OCI-LY7 (cell line): ENCODE measurements around the gene SECISBP2. TPM values are rescaled to one million over a fixed set of nuclear protein-coding genes. Genes with fewer than 3 reads are reported as not detected.

ENCODE experiments used
- BruUV-seq: library from RNA; stranded (reverse); fragments of 400-500 nt; replicated peaks from 2 replicates; lab custom pipeline; 2021; lab: Mats Ljungman, UMichigan
- CTCF ChIA-PET: fragments of 300-600 bp; sonication (Branson Sonifier 250); formaldehyde crosslinking; loops from one replicate; lab custom pipeline; 2022; ENCODE audit warnings: antibody characterized with exemption; ENCODE audit not compliant: unreplicated experiment; lab: Charles Lee
- POLR2A ChIA-PET: fragments of 300-600 bp; sonication (Branson Sonifier 250); formaldehyde crosslinking; loops from one replicate; lab custom pipeline; 2022; ENCODE audit warnings: antibody characterized with exemption; lab: Charles Lee
- DNase-seq: peaks from one replicate; pipeline ENCODE4 v3.0.0-alpha.2; 2015; ENCODE audit warnings: low spot score
- H2AFZ ChIP-seq: fragments of 200-600 bp; sonication (generic), shearing (Covaris generic); 2 replicates; pipeline ENCODE4 v1.6.1; 2014; ENCODE audit warnings: mild to moderate bottlenecking, antibody characterized with exemption, low read length, moderate library complexity
- H3K27ac ChIP-seq: fragments of 200-600 bp; sonication (generic); 2 replicates; pipeline ENCODE4 v1.5.1; 2014; ENCODE audit warnings: mixed run types, low read depth, mild to moderate bottlenecking, moderate library complexity, low read length, inconsistent platforms; ENCODE audit not compliant: poor library complexity, severe bottlenecking
- H3K36me3 ChIP-seq: fragments of 200-600 bp; sonication (generic); 2 replicates; pipeline ENCODE4 v1.6.1; 2014; ENCODE audit warnings: mild to moderate bottlenecking, antibody characterized with exemption, low read length, moderate library complexity, mixed read lengths; ENCODE audit not compliant: insufficient read depth
- H3K4me1 ChIP-seq: fragments of 200-600 bp; sonication (generic); 2 replicates; pipeline ENCODE4 v1.5.1; 2014; ENCODE audit warnings: mild to moderate bottlenecking, low read length; ENCODE audit not compliant: insufficient read depth, poor library complexity, severe bottlenecking
- H3K4me2 ChIP-seq: fragments of 200-600 bp; sonication (generic); 2 replicates; pipeline ENCODE4 v1.6.1; 2014; ENCODE audit warnings: mild to moderate bottlenecking, low read length
- H3K4me3 ChIP-seq: fragments of 200-600 bp; sonication (generic); 2 replicates; pipeline ENCODE4 v1.5.1; 2014; ENCODE audit warnings: mild to moderate bottlenecking, low read depth, low read length; ENCODE audit not compliant: poor library complexity, severe bottlenecking
- H3K79me2 ChIP-seq: fragments of 200-600 bp; sonication (generic); 2 replicates; pipeline ENCODE4 v1.6.1; 2016; ENCODE audit warnings: low read depth, mild to moderate bottlenecking, low read length, moderate library complexity, mixed read lengths; ENCODE audit not compliant: insufficient read depth
- H3K9me2 ChIP-seq: fragments of 200-600 bp; sonication (generic); 2 replicates; pipeline ENCODE4 v1.6.1; 2016; ENCODE audit warnings: mild to moderate bottlenecking, low read length, mixed read lengths; ENCODE audit not compliant: insufficient read depth
- H3K9me3 ChIP-seq: fragments of 200-600 bp; sonication (generic); 2 replicates; pipeline ENCODE4 v1.6.1; 2014; ENCODE audit warnings: mild to moderate bottlenecking, mixed run types, low read length, mixed read lengths
- H4K20me1 ChIP-seq: fragments of 200-600 bp; sonication (generic); 2 replicates; pipeline ENCODE4 v1.6.1; 2014; ENCODE audit warnings: mild to moderate bottlenecking, antibody characterized with exemption, low read length, moderate library complexity, mixed read lengths; ENCODE audit not compliant: insufficient read depth
- CTCF ChIP-seq: fragments of 200-600 bp; sonication (generic); conservative IDR thresholded peaks from 2 replicates; pipeline ENCODE4 v1.5.1; 2014; ENCODE audit warnings: mild to moderate bottlenecking, antibody characterized with exemption, low read length, moderate library complexity, mixed read lengths
- EZH2phosphoT487 ChIP-seq: fragments of 200-600 bp; sonication (generic); IDR thresholded peaks from 2 replicates; pipeline ENCODE4 v1.6.1; 2018; ENCODE audit warnings: low read depth, borderline replicate concordance, mild to moderate bottlenecking, mixed run types, antibody characterized with exemption, low read length, moderate library complexity, mixed read lengths
- intact Hi-C: fragments of 100-400 bp; cut with micrococcal nuclease; formaldehyde crosslinking; loops from one replicate; pipeline ENCODE4 v1.10.0; 2022; ENCODE audit not compliant: unreplicated experiment
- total RNA-seq, 2 experiments: library from RNA; depleted of rRNA in 1 of 2; stranded (reverse); fragments of >200 nt in 1 of 2; shearing (Covaris generic) in 1 of 2; gene quantifications; 2 replicates each; pipeline ENCODE4 v1.2.3, GENCODE V29; 2014 to 2022

SECISBP2 gene
- total RNA-seq, 2 experiments from 2014 or later, result 77.6 to 85.5 TPM

GRCh38 chr9:89405826-89406225, 87.5 kb downstream of the SECISBP2 start:
- BruUV-seq, result no TSS peak
- Histone ChIP-seq H4K20me1 (0 out of 2 replicates have a peak, but pooled peaks cover 5% of the 10 kb centered on the region), H2AFZ (no peak overlapping the region), H3K4me2 (peak overlapping the region; percentile 57), H3K4me1 (peaks cover 52% of the 10 kb centered on the region), H3K9me2 (no peaks in the 10 kb centered on the region), H3K79me2 (no peaks in the 10 kb centered on the region), H3K9me3 (0 out of 2 replicates have a peak, but pooled peaks cover 6% of the 10 kb centered on the region), H3K36me3 (peaks cover 5% of the 10 kb centered on the region; the same call in 1 of the 2 replicates), H3K27ac (peak overlapping the region; percentile 44), H3K4me3 (peak overlapping the region; percentile 45)
- no peak for TF ChIP-seq EZH2phosphoT487
- TF ChIP-seq CTCF, result no peak
- CTCF ChIA-PET, result interaction anchor here (0.9 kb wide), 1 partner anchor 18 kb away, joined by 3 read pairs; no protein-coding TSS in a partner anchor
- peak; percentile 69 for DNase-seq
- intact Hi-C loops, result no loop called here
- POLR2A ChIA-PET, result interaction anchor here (0.6 to 1.6 kb wide), 5 partner anchors 13 to 144 kb away, joined by 3 to 5 read pairs (median 4); no protein-coding TSS in a partner anchor

- peaks cover 42% of the 10 kb centered on the region for H3K4me1 ChIP-seq
- no peak overlapping the region for H2AFZ ChIP-seq
- no peaks in the 10 kb centered on the region for H4K20me1 ChIP-seq
- CTCF ChIA-PET, result no interaction called here
- H3K36me3 ChIP-seq, result no peaks in the 10 kb centered on the region; the same call in 1 of the 2 replicates
- no peak overlapping the region for H3K4me2 ChIP-seq
- TF ChIP-seq CTCF (no peak), EZH2phosphoT487 (no peak)
- intact Hi-C loops, result no loop called here
- H3K79me2 ChIP-seq, result no peaks in the 10 kb centered on the region
- POLR2A ChIA-PET, result no interaction called here
- no peak overlapping the region for H3K4me3 ChIP-seq
- H3K9me3 ChIP-seq, result 0 out of 2 replicates have a peak, but pooled peaks cover 6% of the 10 kb centered on the region
- no peak for DNase-seq
- no peak overlapping the region for H3K27ac ChIP-seq
- no TSS peak for BruUV-seq
- H3K9me2 ChIP-seq, result no peaks in the 10 kb centered on the region
Observed at GRCh38 chr9:89407070-89407469, 88.8 kb downstream of the SECISBP2 start.

GRCh38 chr9:89408628-89409101, 90.4 kb downstream of the SECISBP2 start:
- POLR2A ChIA-PET, result interaction anchor here (1.2 to 1.4 kb wide), 4 partner anchors 9 to 147 kb away, joined by 3 to 8 read pairs (median 4); no protein-coding TSS in a partner anchor
- no peaks in the 10 kb centered on the region for H3K9me2 ChIP-seq
- no peak for TF ChIP-seq EZH2phosphoT487
- TF ChIP-seq CTCF, result no peak
- no peaks in the 10 kb centered on the region for H3K79me2 ChIP-seq
- CTCF ChIA-PET, result interaction anchor here (0.8 to 1.1 kb wide), 4 partner anchors 10 to 33 kb away, joined by 3 to 5 read pairs (median 4); no protein-coding TSS in a partner anchor
- no peak for DNase-seq
- no peak overlapping the region for H2AFZ ChIP-seq
- no TSS peak for BruUV-seq
- H3K27ac ChIP-seq, result no peak overlapping the region
- H4K20me1 ChIP-seq, result no peaks in the 10 kb centered on the region
- no peak overlapping the region for H3K4me2 ChIP-seq
- peaks cover 42% of the 10 kb centered on the region for H3K4me1 ChIP-seq
- intact Hi-C loops, result no loop called here
- 0 out of 2 replicates have a peak, but pooled peaks cover 6% of the 10 kb centered on the region for H3K9me3 ChIP-seq
- H3K36me3 ChIP-seq, result no peaks in the 10 kb centered on the region; the same call in 1 of the 2 replicates
- no peak overlapping the region for H3K4me3 ChIP-seq
